Endometrial microvascular endothelial cells (primary cell): Measurements from ENCODE around the gene RAG1. TPM values are rescaled to one million over a fixed set of nuclear protein-coding genes. Genes with fewer than 3 reads are reported as not detected.

Experiments
- in situ Hi-C: cut with HindIII; loops from 2 replicates; pipeline ENCODE4 v1.10.0; 2017; ENCODE audit warnings: low sequenced_read_pairs, low pct_unique_long_range_greater_than_20kb; ENCODE audit errors: inconsistent ontology term
- total RNA-seq: library from RNA; depleted of rRNA; stranded (reverse); fragments of >200 nt; gene quantifications from one replicate; pipeline ENCODE4 v1.2.3, GENCODE V29; 2015; ENCODE audit errors: inconsistent ontology term

Gene RAG1
- total RNA-seq, 1 donor from 2014 or later: 1.3 TPM

GRCh38 chr11:36583667-36584066, 15.9 kb downstream of the RAG1 start:
- in situ Hi-C loops: no loop called here

GRCh38 chr11:36586543-36586942, 18.7 kb downstream of the RAG1 start:
- in situ Hi-C loops: no loop called here

GRCh38 chr11:36588099-36588498, 20.3 kb downstream of the RAG1 start:
- in situ Hi-C loops: no loop called here

- in situ Hi-C loops: no loop called here
These were observed 22.7 kb downstream of the RAG1 start for GRCh38 chr11:36590513-36590912.

GRCh38 chr11:36591433-36591832, 23.6 kb downstream of the RAG1 start:
- in situ Hi-C loops: no loop called here

- in situ Hi-C loops: no loop called here
These were observed 26.6 kb downstream of the RAG1 start, which contains the start of gene IFTAP for GRCh38 chr11:36594316-36594989. TSS of gene IFTAP (plus strand) at chr11:36594502. CDS start at chr11:36610104, 15,602 bp downstream.

- in situ Hi-C loops: no loop called here
These were observed 29.1 kb downstream of the RAG1 start for GRCh38 chr11:36596880-36597279.

- in situ Hi-C loops: no loop called here
These were observed 30.2 kb downstream of the RAG1 start, which contains the start of gene RAG2 for GRCh38 chr11:36598051-36598450. TSS of gene RAG2 (minus strand) at chr11:36598236. CDS start at chr11:36594168, 4,068 bp downstream.

GRCh38 chr11:36600180-36600579, 32.4 kb downstream of the RAG1 start:
- in situ Hi-C loops: no loop called here

GRCh38 chr11:36601155-36601554, 33.3 kb downstream of the RAG1 start:
- in situ Hi-C loops: no loop called here

- in situ Hi-C loops: no loop called here
These were observed 34.3 kb downstream of the RAG1 start for GRCh38 chr11:36602135-36602534.

GRCh38 chr11:36605221-36606216, 37.7 kb downstream of the RAG1 start:
- in situ Hi-C loops: no loop called here

GRCh38 chr11:36608491-36609199, 40.8 kb downstream of the RAG1 start:
- in situ Hi-C loops: no loop called here

GRCh38 chr11:36609383-36609782, 41.6 kb downstream of the RAG1 start:
- in situ Hi-C loops: no loop called here

- in situ Hi-C loops: no loop called here
These were observed 48.0 kb downstream of the RAG1 start for GRCh38 chr11:36615826-36616225.

GRCh38 chr11:36617543-36618362, 49.9 kb downstream of the RAG1 start:
- in situ Hi-C loops: no loop called here

GRCh38 chr11:36618363-36619047, 50.7 kb downstream of the RAG1 start:
- in situ Hi-C loops: no loop called here

- in situ Hi-C loops: no loop called here
These were observed 51.7 kb downstream of the RAG1 start for GRCh38 chr11:36619502-36619901.
